ENCODE results near the gene ZFR2. TPM values are rescaled to one million over a fixed set of nuclear protein-coding genes. Genes with fewer than 3 reads are reported as not detected.

ZFR2 gene
- polyA plus RNA-seq, 1 of the 3 experiments (the other 2 are of a cell fraction): 0.44 TPM

DNA sequence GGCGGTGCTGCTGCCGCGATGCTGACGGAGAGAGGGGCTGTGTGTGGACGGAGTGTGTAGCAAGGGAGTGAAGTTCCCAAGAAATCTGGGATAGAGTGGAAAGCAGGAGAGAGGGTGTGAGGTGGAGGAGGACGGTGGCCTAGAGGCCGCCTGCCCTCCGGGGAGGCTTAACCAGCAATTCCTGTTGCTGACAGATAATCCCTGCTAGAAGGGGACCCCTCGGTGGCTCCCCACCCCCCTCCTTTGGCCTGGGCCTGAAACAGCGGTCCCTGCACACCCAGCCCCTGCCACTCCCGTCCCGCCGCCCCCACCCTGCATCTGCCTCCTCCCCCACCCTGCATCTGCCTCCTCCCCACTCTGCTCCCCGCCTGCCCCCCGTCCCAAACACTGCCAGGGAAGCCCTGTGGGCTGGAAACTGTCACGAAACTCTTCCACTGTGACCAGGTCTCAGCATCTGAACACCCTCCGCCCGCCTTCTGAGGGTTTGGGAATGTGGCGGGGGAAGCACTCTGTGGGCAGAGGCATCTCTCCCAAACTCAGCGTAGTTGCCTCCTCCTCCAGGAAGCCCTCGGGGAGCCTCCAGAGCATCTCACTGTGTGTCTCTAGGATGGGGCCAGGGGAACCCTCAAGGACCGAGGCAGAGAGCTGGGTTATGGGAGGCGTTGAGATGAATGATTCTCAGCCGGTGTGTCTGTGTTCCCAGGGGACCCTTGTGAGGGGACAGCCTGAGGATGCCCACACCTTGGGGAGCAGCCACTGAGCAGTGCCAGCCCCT lies 65.5 kb downstream of the ZFR2 start:
- H4K20me1 ChIP-seq (ENCODE audit: insufficient read depth): no peaks in the 10 kb centered on the region
- ChIA-PET CTCF (interaction anchor here (0.9 kb wide), 1 partner anchor 336 kb away, joined by 3 read pairs; no protein-coding TSS in a partner anchor), POLR2A (no interaction called here)
- H3K9ac ChIP-seq: no peak overlapping the region
- H3K27ac ChIP-seq (ENCODE audit: low read depth in 2 of 2, low read length in 1 of 2): no peak overlapping the region
- H2AFZ ChIP-seq (ENCODE audit: low read depth): no peak overlapping the region
- 83% methylated on average over 20 of the region's 24 CpGs for WGBS (ENCODE audit: low lambda C conversion rate)
- no peak overlapping the region for H3K4me3 ChIP-seq (ENCODE audit: low read depth in 2 of 2, low read length in 1 of 2)
- TF ChIP-seq RAD21 (IDR thresholded peaks at IDR 0.05; ENCODE audit: low read length): no peak
- TF ChIP-seq FOSL2 (IDR thresholded peaks at IDR 0.05; ENCODE audit: borderline replicate concordance, low read depth): no peak
- TF ChIP-seq ELF1 (IDR thresholded peaks at IDR 0.05): no peak
- no peak for TF ChIP-seq JUND (IDR thresholded peaks at IDR 0.05)
- TF ChIP-seq RFX5 (IDR thresholded peaks at IDR 0.05; ENCODE audit: low read length): no peak
- TF ChIP-seq RCOR1 (IDR thresholded peaks at IDR 0.05; ENCODE audit: low read length): no peak
- TF ChIP-seq, protein P1, sequence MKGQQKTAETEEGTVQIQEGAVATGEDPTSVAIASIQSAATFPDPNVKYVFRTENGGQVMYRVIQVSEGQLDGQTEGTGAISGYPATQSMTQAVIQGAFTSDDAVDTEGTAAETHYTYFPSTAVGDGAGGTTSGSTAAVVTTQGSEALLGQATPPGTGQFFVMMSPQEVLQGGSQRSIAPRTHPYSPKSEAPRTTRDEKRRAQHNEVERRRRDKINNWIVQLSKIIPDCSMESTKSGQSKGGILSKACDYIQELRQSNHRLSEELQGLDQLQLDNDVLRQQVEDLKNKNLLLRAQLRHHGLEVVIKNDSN (IDR thresholded peaks at IDR 0.05; ENCODE audit: borderline replicate concordance, low read depth): no peak
- no peaks in the 10 kb centered on the region for H3K9me2 ChIP-seq
- H3F3A ChIP-seq (replicated peaks; ENCODE audit: insufficient read depth): peaks cover 7% of the 10 kb centered on the region
- H3K9me3 ChIP-seq: no peaks in the 10 kb centered on the region
- H3K27me3 ChIP-seq (ENCODE audit: insufficient read depth): peaks cover 23% of the 10 kb centered on the region; the same call in 1 of the 2 replicates
- H3K4me2 ChIP-seq: no peak overlapping the region
- no peak for DNase-seq
- H3K4me1 ChIP-seq (ENCODE audit: control insufficient read depth in 1 of 2, insufficient read depth in 2 of 2, low read depth in 1 of 2, low read length in 1 of 2): peaks cover 0 to 2% of the 10 kb centered on the region in 2 experiments; a peak in 1 of 4 replicates
- no peaks in the 10 kb centered on the region for H3K36me3 ChIP-seq (replicated peaks in 1 of 2; ENCODE audit: control insufficient read depth in 1 of 2, insufficient read depth in 2 of 2, low read length in 1 of 2)
- H3K79me2 ChIP-seq (ENCODE audit: insufficient read depth): no peaks in the 10 kb centered on the region

DNA sequence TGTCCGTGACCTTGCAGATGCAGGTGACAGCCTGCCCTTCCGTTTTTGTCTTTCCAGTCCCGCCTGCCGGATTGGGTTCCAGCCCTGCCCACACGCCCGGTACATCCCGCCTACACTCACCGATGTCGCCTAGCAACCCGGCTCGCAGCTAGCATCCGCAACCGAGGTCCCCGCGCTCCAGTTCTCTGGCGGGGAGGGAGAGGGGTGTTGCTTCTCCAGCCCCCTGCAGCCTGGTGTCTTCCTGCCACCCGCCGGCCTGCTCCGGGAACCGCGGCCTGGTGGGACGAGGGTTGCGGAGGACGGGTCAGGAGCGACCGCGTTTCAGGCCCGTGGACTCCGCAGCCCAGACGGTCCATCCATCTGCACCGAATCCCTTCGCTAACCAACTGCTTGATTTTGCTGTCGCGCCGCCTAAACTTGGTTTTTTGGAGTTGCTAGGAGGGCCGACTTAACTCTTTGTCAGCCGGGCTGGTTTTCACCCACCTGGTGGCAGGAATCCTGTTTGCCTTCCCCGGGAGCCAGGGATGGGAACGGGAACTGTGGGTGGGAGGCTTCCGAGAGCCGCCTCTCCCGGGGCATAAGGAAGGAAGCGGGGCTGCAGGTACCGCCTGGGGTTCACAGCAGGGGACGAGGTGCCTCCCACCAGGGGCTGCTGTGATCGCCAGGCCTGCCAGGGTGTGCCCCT lies 67.3 kb downstream of the ZFR2 start:
- Histone ChIP-seq H3K4me3 (ENCODE audit: low read depth in 2 of 2, low read length in 1 of 2) (peak overlapping the region; percentile 17 to 31; a peak in 3 of 4 replicates), H3K4me2 (peak overlapping the region; percentile 68), H3K9me2 (no peaks in the 10 kb centered on the region), H3K4me1 (ENCODE audit: control insufficient read depth in 1 of 2, insufficient read depth in 2 of 2, low read depth in 1 of 2, low read length in 1 of 2) (peaks cover 0 to 2% of the 10 kb centered on the region in 2 experiments; a peak in 1 of 4 replicates), H3F3A (replicated peaks; ENCODE audit: insufficient read depth) (no peaks in the 10 kb centered on the region), H3K36me3 (replicated peaks in 1 of 2; ENCODE audit: control insufficient read depth in 1 of 2, insufficient read depth in 2 of 2, low read length in 1 of 2) (no peaks in the 10 kb centered on the region), H2AFZ (ENCODE audit: low read depth) (no peak overlapping the region), H4K20me1 (ENCODE audit: insufficient read depth) (no peaks in the 10 kb centered on the region), H3K79me2 (ENCODE audit: insufficient read depth) (no peaks in the 10 kb centered on the region), H3K27ac (ENCODE audit: low read depth in 2 of 2, low read length in 1 of 2) (no peak overlapping the region), H3K9me3 (no peaks in the 10 kb centered on the region), H3K27me3 (ENCODE audit: insufficient read depth) (peaks cover 23% of the 10 kb centered on the region; the same call in 1 of the 2 replicates), H3K9ac (no peak overlapping the region)
- ChIA-PET POLR2A (no interaction called here), CTCF (no interaction called here)
- 21% methylated on average over 33 of the region's 46 CpGs for WGBS (ENCODE audit: low lambda C conversion rate)
- TF ChIP-seq, protein P2, sequence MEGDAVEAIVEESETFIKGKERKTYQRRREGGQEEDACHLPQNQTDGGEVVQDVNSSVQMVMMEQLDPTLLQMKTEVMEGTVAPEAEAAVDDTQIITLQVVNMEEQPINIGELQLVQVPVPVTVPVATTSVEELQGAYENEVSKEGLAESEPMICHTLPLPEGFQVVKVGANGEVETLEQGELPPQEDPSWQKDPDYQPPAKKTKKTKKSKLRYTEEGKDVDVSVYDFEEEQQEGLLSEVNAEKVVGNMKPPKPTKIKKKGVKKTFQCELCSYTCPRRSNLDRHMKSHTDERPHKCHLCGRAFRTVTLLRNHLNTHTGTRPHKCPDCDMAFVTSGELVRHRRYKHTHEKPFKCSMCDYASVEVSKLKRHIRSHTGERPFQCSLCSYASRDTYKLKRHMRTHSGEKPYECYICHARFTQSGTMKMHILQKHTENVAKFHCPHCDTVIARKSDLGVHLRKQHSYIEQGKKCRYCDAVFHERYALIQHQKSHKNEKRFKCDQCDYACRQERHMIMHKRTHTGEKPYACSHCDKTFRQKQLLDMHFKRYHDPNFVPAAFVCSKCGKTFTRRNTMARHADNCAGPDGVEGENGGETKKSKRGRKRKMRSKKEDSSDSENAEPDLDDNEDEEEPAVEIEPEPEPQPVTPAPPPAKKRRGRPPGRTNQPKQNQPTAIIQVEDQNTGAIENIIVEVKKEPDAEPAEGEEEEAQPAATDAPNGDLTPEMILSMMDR (IDR thresholded peaks at IDR 0.05): peak; percentile 43
- no peak for TF ChIP-seq RXRA (IDR thresholded peaks at IDR 0.05; ENCODE audit: borderline replicate concordance, low read depth)
- peak; percentile 85 for DNase-seq
